Rectal smooth muscle tissue (tissue), 1 donor: ENCODE measurements around the gene NAA40.
"Not testable (repeated sequence)": the region's sequence is repeated elsewhere in the genome, so short reads cannot be mapped to it uniquely, and the experiment has no call there.

Experiments
- H3K27ac ChIP-seq: one replicate; pipeline ENCODE4 v1.7.0; 2013; ENCODE audit warnings: low read depth, low read length, inconsistent platforms
- H3K27me3 ChIP-seq: one replicate; pipeline ENCODE4 v1.7.0; 2013; ENCODE audit warnings: low read length; ENCODE audit not compliant: control insufficient read depth, insufficient read depth
- H3K36me3 ChIP-seq: one replicate; pipeline ENCODE4 v1.7.0; 2013; ENCODE audit warnings: low read length; ENCODE audit not compliant: control insufficient read depth, insufficient read depth
- H3K4me1 ChIP-seq: one replicate; pipeline ENCODE4 v1.7.0; 2013; ENCODE audit warnings: low read length; ENCODE audit not compliant: control insufficient read depth, insufficient read depth
- H3K4me3 ChIP-seq: one replicate; pipeline ENCODE4 v1.7.0; 2013; ENCODE audit warnings: low read length
- H3K9ac ChIP-seq: one replicate; pipeline ENCODE4 v1.7.0; 2013; ENCODE audit warnings: low read length

Gene NAA40

GRCh38 chr11:63958008-63958407, 19.2 kb downstream of the NAA40 start:
- peaks cover 3% of the 10 kb centered on the region for H3K27me3 ChIP-seq
- H3K27ac ChIP-seq = no peak overlapping the region
- H3K4me1 ChIP-seq = no peaks in the 10 kb centered on the region
- H3K4me3 ChIP-seq = no peak overlapping the region
- H3K9ac ChIP-seq = no peak overlapping the region
- peaks cover 17% of the 10 kb centered on the region for H3K36me3 ChIP-seq

- Histone ChIP-seq H3K27me3 (peaks cover 3% of the 10 kb centered on the region), H3K4me3 (no peak overlapping the region), H3K4me1 (no peaks in the 10 kb centered on the region), H3K9ac (no peak overlapping the region), H3K36me3 (no peaks in the 10 kb centered on the region), H3K27ac (no peak overlapping the region)
Measured at GRCh38 chr11:63961608-63962412, 23.0 kb downstream of the NAA40 start.

- H3K27ac ChIP-seq, H3K9ac ChIP-seq: not testable (repeated sequence)
Measured at GRCh38 chr11:63963895-63964294, 25.1 kb downstream of the NAA40 start.

GRCh38 chr11:63966444-63966843, 27.6 kb downstream of the NAA40 start:
- H3K36me3 ChIP-seq = no peaks in the 10 kb centered on the region
- H3K4me1 ChIP-seq = no peaks in the 10 kb centered on the region
- H3K27ac ChIP-seq = no peak overlapping the region
- peaks cover under 1% of the 10 kb centered on the region for H3K27me3 ChIP-seq
- no peak overlapping the region for H3K4me3 ChIP-seq
- H3K9ac ChIP-seq = no peak overlapping the region

More at GRCh38 chr11:63963895-63964294, 25.1 kb downstream of the NAA40 start:
- not testable (repeated sequence) for H3K36me3 ChIP-seq, H3K4me3 ChIP-seq, H3K27me3 ChIP-seq, H3K4me1 ChIP-seq

- H3K36me3 ChIP-seq = no peaks in the 10 kb centered on the region
- H3K4me3 ChIP-seq = no peak overlapping the region
- no peaks in the 10 kb centered on the region for H3K4me1 ChIP-seq
- H3K27ac ChIP-seq = no peak overlapping the region
- no peaks in the 10 kb centered on the region for H3K27me3 ChIP-seq
- no peak overlapping the region for H3K9ac ChIP-seq
Measured at GRCh38 chr11:63969461-63969860, 30.7 kb downstream of the NAA40 start.

- Histone ChIP-seq H3K9ac (no peak overlapping the region), H3K4me1 (peaks cover 4% of the 10 kb centered on the region), H3K27me3 (no peaks in the 10 kb centered on the region), H3K27ac (no peak overlapping the region), H3K4me3 (no peak overlapping the region), H3K36me3 (no peaks in the 10 kb centered on the region)
Measured at GRCh38 chr11:63970902-63971301, 32.1 kb downstream of the NAA40 start.

- not testable (repeated sequence) for H3K27ac ChIP-seq, H3K4me1 ChIP-seq, H3K27me3 ChIP-seq, H3K4me3 ChIP-seq, H3K36me3 ChIP-seq, H3K9ac ChIP-seq
Measured at GRCh38 chr11:63973912-63974258, 35.1 kb downstream of the NAA40 start.

- peak within 1 kb of the TSS; percentile 88 for H3K4me3 ChIP-seq
- peaks cover 9% of the 10 kb centered on the region for H3K4me1 ChIP-seq
- H3K27me3 ChIP-seq = no peaks in the 10 kb centered on the region
- H3K36me3 ChIP-seq = peaks cover 6% of the 10 kb centered on the region
- peak within 1 kb of the TSS; percentile 99 for H3K9ac ChIP-seq
- peak within 1 kb of the TSS; percentile 100 for H3K27ac ChIP-seq
Measured at GRCh38 chr11:63974259-63975143, 35.7 kb downstream of the NAA40 start, which contains the start of gene COX8A. COX8A (plus strand) TSS chr11:63974620; CDS start chr11:63974681, 61 bp downstream.

GRCh38 chr11:63978551-63979239, 39.9 kb downstream of the NAA40 start:
- no peak overlapping the region for H3K4me3 ChIP-seq
- no peak overlapping the region for H3K9ac ChIP-seq
- no peaks in the 10 kb centered on the region for H3K27me3 ChIP-seq
- H3K4me1 ChIP-seq = peaks cover 9% of the 10 kb centered on the region
- H3K27ac ChIP-seq = no peak overlapping the region
- peaks cover 6% of the 10 kb centered on the region for H3K36me3 ChIP-seq

- no peaks in the 10 kb centered on the region for H3K27me3 ChIP-seq
- peaks cover 6% of the 10 kb centered on the region for H3K36me3 ChIP-seq
- no peak overlapping the region for H3K4me3 ChIP-seq
- H3K4me1 ChIP-seq = peaks cover 9% of the 10 kb centered on the region
- no peak overlapping the region for H3K27ac ChIP-seq
- H3K9ac ChIP-seq = no peak overlapping the region
Measured at GRCh38 chr11:63979426-63979825, 40.6 kb downstream of the NAA40 start.

- peak overlapping the region; percentile 98 for H3K4me3 ChIP-seq
- H3K27me3 ChIP-seq = no peaks in the 10 kb centered on the region
- no peak overlapping the region for H3K9ac ChIP-seq
- H3K36me3 ChIP-seq = peaks cover 5% of the 10 kb centered on the region
- peaks cover 10% of the 10 kb centered on the region for H3K4me1 ChIP-seq
- peak overlapping the region; percentile 85 for H3K27ac ChIP-seq
Measured at GRCh38 chr11:63985812-63986155, 47.0 kb downstream of the NAA40 start.
